Stimulated activated CD8-positive, alpha-beta memory T cell treated with anti-CD3 and anti-CD28 coated beads, Interleukin-7, amount 100 ng/mL, for 24 hours (primary cell): ENCODE data around the gene MAP3K10.

Experiments used
- DNase-seq: peaks from one replicate; pipeline ENCODE4 v3.0.0-alpha.2; 2020; ENCODE audit warnings: low read depth

MAP3K10 gene

GRCh38 chr19:40233811-40234389 lies 42.7 kb downstream of the MAP3K10 start:
- no peak for DNase-seq

DNA sequence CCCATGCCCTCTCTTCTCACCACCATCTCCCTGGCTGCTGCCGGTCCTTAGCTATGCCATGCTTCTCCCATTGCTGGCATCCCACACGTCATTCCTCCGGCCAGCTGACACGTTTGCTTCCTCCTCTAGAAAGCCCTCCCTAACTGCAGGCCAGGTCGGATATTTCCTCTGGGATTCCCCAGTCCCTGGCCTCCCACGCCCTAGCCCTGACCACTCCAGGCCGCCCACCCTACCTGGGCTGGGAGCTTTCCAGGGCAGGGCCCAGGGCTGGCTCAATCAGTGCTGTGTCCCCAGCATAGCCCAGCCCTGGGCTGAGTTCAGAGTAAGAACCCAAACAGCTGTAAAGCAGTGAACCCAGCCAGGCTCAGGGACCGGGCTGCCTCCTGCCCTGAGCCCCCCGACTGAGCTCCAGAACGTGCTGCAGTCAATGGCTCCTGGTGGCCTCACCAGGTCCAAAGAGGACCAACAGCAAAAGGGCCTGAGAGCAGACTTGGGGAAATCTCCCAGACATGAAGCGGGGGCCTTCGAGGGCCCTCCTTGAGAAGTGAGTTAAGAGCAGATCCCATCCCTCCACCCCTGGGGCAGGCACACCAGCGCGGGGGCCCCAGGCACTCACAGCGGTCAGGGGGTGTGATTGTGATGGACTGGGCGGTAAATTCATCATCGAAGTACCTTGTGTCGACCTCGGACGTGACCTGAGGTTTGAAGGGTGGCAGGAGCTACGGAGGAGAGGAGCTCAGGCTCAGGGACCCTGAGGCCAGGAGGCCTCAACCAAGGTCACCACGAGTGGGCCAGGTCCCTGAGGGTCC lies 43.4 kb downstream of the MAP3K10 start:
- no peak for DNase-seq

DNA sequence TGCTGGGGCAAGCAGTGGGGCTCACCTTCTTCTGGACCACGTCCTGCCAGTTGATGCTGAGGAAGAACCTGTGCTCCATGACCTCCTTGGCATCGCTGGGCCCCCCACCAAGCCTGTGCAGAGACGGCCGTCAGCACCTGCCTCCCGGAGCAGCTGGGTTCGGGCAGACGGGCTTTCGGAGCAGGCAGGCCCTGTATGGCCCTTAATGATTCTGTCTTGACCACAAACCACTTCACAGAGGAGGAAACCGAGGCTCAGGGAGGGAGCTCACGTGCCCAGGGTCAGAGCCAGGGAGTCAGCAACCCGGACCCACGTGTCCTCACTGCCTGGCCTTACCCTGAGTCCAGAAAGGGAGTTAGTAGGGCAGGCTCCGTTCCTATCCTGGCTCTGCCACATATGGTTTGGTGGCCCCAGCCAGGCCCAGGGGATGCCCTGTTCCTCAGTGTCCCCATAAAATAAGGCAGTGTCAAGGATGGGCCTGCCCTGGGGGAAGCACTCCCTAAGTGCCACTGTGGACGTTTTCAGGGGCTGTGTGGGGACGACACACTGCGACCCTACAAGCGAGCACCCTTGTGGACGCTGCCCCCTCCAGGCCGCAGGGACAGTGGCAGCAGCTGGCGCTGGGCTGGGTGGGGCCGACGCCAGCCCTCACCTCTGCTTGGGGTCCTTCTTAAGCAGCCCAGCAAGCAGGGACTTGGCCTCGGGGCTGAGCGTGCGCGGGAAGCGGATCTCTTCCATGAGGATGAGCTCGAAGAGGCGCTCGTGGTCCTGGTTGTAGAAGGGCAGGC lies 44.2 kb downstream of the MAP3K10 start:
- no peak for DNase-seq

DNA sequence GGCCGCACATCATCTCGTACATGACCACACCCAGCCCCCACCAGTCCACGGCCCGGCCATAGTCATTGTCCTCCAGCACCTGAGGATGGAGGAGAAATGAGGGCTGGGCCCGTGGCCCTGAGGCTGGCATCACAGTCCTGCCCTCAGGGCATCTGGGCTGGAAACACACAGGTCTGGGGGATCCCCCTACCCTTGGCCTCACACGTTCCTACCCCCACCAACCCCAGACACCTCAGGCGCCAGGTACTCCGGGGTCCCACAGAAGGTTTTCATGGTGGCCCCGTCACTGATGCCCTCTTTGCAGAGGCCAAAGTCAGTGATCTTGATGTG lies 44.8 kb downstream of the MAP3K10 start:
- no peak for DNase-seq

DNA sequence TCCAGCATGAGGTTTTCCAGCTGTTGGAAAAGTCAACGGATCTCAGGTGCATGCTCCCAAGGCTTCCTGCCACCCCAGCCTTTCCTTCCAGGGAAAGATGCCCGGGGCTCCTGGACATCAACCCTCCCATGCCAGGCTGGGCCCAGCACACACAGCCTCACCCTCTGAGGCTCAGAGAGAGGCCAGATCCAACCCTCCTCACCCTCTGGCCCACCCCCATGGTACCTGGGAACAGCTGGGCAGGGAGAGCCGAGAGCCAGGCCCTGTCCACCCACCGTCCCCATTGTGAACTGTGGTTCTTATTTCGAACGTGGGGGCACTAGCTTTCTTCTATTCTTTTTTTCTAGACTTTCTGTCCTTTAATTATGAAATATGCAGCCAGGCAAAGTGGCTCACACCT lies 45.1 kb downstream of the MAP3K10 start:
- DNase-seq: no peak

GRCh38 chr19:40237791-40238190 lies 46.6 kb downstream of the MAP3K10 start:
- no peak for DNase-seq

GRCh38 chr19:40238775-40239174 lies 47.5 kb downstream of the MAP3K10 start:
- DNase-seq: no peak

DNA sequence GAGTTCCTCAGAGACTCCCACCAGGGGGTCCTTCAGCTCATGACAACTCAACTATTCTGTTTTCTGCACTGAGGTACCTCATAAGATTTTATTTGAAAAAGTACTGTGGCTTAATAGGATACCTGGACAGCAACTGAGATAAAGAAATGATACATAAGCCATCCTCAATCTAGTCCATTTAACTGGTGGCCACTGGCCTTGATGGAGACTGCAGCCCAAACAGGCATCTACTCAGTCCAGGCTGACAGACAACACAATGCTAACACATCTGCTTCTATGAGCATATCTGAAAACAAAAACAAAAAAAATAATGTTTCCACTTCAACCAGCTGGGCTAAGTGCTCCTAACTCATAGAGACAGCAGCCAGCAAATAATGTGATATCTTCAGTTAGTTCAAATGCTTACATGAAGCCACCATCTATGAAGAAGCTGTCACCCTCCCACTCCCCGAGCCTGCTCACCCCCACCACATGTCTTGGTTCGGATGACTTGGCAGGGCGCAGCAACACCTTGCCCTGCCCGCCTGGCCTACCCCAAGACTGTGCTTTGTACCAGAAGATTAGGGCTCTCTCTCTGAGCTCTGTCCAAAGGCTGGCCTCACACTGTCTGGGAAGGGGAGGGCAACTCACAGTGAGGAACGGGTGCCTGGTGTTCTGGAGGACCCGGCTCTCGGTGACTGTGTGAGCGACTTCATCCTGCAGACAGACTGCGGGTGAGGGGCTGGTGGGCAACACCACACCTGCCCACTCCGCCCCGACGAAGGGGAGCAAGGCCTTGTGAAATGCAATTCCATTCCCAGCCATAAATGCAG lies 48.4 kb downstream of the MAP3K10 start:
- DNase-seq: no peak

DNA sequence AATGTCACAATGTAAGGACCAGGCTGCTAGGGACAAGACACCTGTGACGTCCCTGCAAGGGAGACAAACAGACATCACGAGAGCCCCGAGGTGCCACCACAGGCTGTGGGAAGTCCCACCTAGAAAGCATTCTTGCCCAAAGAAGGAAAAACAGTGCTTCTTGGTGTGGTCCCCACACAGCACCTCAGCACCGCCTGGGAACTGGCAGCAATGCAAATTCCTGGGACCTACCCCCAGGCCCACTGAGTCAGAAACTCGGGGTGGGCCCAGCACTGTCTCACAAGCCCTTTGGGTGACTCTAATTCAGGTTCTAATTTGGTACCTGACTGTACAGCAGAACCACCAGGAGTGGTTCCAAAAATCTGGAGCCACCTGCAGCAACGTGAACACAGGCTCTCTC lies 49.1 kb downstream of the MAP3K10 start:
- DNase-seq: no peak

- no peak for DNase-seq
Observed at GRCh38 chr19:40241125-40241808, 50.0 kb downstream of the MAP3K10 start.

- DNase-seq: no peak
Observed at GRCh38 chr19:40241809-40242384, 50.7 kb downstream of the MAP3K10 start.

DNA sequence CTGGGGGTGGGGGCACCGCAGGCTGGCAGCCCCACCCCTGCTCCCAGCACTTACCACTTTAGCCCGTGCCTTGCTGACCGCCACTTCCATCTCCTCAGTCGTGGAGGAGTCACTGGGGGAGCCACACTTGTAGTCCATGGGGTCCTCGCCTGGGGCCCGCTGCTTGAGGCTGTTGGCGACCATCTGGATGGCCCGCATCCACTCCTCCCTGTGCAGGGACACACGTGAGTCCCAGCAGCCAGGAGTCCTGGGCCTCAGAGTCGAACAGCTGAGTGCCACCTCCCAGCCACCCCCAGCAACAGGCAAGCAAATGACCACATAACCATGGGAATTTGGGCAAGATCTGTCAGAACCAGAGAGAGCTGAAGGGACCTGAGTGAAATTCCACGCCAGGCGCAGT lies 51.3 kb downstream of the MAP3K10 start:
- no peak for DNase-seq

DNA sequence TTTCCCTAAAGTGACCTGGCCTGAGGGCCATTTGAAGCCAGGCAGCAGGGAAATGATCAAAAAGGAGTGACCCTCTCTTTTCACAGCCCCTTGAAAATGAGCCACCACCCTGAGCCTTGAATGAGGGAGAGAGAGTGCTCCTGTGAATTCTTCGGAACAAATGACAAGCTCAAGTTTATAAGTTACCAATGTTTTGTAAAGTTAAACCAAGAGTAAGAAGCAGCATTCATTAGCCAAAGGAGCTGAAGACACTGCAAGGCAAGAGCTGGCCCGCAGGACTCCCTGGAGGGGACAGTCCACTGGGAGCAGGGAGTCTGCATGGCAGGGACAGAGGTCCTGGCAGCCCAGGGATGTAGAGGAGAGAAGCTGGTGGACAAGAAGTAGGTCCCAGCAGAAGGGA lies 52.0 kb downstream of the MAP3K10 start:
- no peak for DNase-seq

DNA sequence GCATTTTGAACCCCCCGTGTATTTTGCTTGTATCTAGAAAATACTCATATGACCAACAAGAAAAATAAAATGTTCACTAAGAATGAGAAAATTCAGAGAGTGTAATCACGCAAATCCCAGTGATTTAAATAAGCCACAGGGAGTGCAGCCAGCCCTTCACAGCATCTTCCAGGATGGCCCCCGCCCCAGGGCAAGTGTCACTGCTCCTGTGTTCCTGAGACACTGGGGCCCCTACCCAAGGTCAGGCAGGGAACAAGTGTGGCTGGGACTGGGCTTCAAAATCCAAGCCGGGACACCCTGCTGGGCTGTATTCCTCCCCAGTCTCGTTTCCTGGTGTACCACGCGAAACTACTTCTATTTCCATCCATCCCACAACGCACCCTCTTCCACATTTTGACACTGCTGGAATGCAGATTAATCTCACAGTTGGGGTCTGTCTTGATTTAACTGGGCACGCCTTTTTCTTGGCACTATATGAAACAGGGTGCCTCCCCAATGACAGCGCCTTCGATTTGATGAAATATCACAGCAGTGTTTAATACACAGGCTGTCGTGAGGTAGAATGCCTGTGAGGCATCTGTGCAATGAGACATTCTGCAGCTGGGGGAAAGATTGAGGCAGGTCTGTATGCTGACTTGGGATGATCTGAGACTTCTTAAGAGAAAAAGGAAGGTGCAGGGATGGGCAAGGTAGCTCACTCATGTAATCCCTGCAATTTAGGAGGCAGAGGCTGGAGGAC lies 53.5 kb downstream of the MAP3K10 start:
- no peak for DNase-seq

DNA sequence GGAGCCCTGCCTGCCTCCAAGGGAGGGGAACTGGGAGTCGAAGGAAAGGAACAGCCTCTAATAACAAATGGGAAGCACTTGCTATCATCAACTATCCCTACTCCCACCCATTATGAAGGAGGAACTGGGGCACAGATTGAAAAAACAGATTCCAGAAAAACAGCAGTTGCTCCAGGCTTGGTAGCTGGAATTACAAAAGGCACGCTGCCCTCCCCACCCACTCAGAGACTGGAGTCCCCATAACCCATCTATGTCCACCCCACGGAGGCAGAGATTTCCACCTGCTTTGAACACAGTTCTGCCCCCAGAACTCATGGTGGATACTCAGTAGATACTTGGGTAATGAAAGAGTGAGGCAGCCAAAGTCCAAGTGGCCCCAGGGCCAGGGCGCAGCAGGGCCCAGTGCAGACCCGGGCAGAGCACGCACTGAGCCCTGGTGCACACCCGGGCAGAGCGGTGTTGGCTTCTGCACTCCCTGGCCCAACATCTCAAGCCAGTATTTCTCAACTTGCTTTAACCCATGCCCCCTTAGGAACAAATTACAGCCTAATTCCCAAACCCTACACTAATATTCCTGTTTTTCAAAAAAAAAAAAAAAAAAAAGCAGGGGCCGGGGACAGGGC lies 54.4 kb downstream of the MAP3K10 start:
- DNase-seq: no peak

DNA sequence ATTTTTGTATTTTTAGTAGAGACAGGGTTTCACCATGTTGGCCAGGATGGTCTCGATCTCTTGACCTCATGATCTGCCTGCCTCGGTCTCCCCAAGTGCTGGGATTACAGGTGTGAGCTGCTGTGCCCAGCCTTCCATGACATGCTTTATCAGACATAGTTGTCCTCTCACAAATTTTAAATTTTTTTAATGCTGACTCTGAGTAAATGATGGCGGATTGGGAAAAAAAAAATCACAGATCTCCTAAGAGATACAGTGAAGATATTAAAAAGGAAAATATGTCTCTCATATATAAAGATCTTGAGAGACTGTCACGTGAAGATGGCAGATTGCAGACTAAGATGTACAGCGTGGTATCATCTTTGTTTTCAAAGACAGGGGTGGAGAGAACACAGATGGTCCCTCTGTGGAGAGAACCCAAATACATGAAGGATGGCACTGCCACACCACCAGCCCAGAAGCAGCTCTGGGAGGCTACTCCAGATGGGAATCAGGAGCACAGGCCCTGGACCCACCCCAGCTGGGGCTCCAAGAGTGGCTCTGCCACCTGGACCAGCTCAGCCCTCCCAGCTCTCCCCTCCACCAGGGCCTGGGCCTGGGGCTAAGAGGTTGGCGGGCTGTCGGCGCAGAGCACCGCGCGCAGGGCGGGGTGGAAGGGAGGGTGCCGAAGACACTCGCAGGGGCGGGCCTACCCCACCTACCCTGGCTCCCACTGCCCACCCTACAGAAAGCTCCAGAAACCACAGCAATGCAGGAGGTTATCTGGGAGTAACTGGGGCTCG lies 55.3 kb downstream of the MAP3K10 start:
- DNase-seq: no peak

DNA sequence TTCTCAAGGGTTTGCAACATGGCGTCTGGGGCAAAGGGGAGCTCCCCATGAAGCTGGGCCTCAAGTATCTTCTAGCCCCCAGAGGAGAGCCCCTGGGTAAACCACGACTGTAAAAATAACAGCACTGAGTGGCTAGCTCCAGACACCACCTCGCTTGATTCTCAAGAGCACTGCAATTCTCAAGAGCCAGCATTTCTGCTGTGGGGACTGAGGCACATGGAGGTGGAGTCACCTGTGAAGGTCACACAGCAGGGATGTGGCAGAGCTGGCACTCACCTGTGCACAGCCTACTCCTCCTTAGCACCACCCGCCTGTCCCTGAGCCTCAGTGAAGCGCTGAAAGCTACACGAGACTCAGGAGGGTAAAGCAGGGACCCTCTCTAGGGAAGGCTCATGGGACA lies 56.0 kb downstream of the MAP3K10 start:
- no peak for DNase-seq

GRCh38 chr19:40247735-40248262 lies 56.6 kb downstream of the MAP3K10 start:
- no peak for DNase-seq

- no peak for DNase-seq
Observed at GRCh38 chr19:40249201-40249600, 58.0 kb downstream of the MAP3K10 start.
